Natural killer cell treated with Interleukin-12 subunit alpha and Interleukin-12 subunit beta and Interleukin-15 and Interleukin-18, amount 100 ng/mL, for 72 hours (primary cell): Measurements from ENCODE around the gene ARHGAP25. TPM values are rescaled to one million over a fixed set of nuclear protein-coding genes. Genes with fewer than 3 reads are reported as not detected.

Experiments used
- ATAC-seq, 2 donors: fragments of 150-1000 bp; cut with Tn5 transposase in 1 of 2; sonication (Bioruptor Pico), chemical (Tn5 transposase) in 1 of 2; 2 replicates each; pipeline ENCODE4 v1.10.0; 2021
- DNase-seq: peaks from one replicate; pipeline ENCODE4 v3.0.0; 2022; ENCODE audit warnings: low spot score
- H3K27ac Mint-ChIP-seq, 2 donors: 1 replicate in 1 of 2; 2 replicates in 1 of 2; pipeline ENCODE4 v1.8.0; 2022; ENCODE audit warnings: mixed read lengths in 2 of 2, mild to moderate bottlenecking in 1 of 2, moderate library complexity in 1 of 2
- H3K27me3 Mint-ChIP-seq, 2 donors: 1 replicate in 1 of 2; 2 replicates in 1 of 2; pipeline ENCODE4 v1.8.0; 2022; ENCODE audit warnings: mixed read lengths in 2 of 2
- H3K36me3 Mint-ChIP-seq: one replicate; pipeline ENCODE4 v1.8.0; 2022; ENCODE audit warnings: mixed read lengths
- H3K4me1 Mint-ChIP-seq, 2 donors: 1 replicate in 1 of 2; 2 replicates in 1 of 2; pipeline ENCODE4 v1.8.0; 2022; ENCODE audit warnings: low read depth in 2 of 2, mixed read lengths in 2 of 2, mild to moderate bottlenecking in 1 of 2
- H3K4me3 Mint-ChIP-seq: one replicate; pipeline ENCODE4 v1.8.0; 2022; ENCODE audit warnings: mixed read lengths
- H3K9me3 Mint-ChIP-seq: 2 replicates; pipeline ENCODE4 v1.8.0; 2022; ENCODE audit warnings: mixed read lengths
- total RNA-seq, 2 donors: library from RNA; stranded (reverse); gene quantifications; one replicate each; pipeline ENCODE4 v1.2.3, GENCODE V29; 2022

ARHGAP25 gene
- total RNA-seq = 100 to 1,000 TPM; 121 to 170 TPM

- H3K4me1 Mint-ChIP-seq = peaks cover 31 to 34% of the 10 kb centered on the region in 2 donors
- no peak within 1 kb of the TSS for H3K4me3 Mint-ChIP-seq
- H3K9me3 Mint-ChIP-seq = no peaks in the 10 kb centered on the region
- peaks cover 12 to 13% of the 10 kb centered on the region in 2 donors for H3K27me3 Mint-ChIP-seq
- peaks cover 4% of the 10 kb centered on the region for H3K36me3 Mint-ChIP-seq
- ATAC-seq (peak; percentile 79 to 82), DNase-seq (peak; percentile 72)
- H3K27ac Mint-ChIP-seq = no peak within 1 kb of the TSS
These were observed at the start of gene ARHGAP25 for GRCh38 chr2:68734688-68735525. ARHGAP25 (plus strand) TSS chr2:68734811; CDS start chr2:68735200, 389 bp downstream.

DNA sequence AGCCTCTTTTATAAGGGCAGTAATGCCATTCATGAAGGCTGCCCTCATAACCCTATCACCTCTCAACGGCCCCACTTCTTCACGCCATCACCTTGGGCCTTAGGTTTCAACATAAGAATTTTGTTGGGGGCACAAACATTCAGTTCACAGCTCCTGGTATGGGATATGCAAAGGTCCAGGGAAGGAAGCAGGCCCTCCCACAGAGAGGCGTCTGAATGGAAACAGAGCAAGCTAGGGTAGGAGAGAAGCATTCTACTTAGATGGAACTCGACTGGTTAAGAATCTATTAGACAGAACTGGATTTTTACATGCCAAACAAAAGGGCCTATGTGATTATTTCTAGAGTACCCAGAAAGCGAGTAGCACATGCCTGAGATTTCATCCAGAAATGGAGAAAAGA, 48.4 kb upstream of the ARHGAP25 start:
- DNase-seq (no peak), ATAC-seq (no peak)
- H3K4me3 Mint-ChIP-seq = no peak overlapping the region
- H3K36me3 Mint-ChIP-seq = no peaks in the 10 kb centered on the region
- peaks cover 15 to 21% of the 10 kb centered on the region in 2 donors for H3K4me1 Mint-ChIP-seq
- H3K27me3 Mint-ChIP-seq = peaks cover 9 to 15% of the 10 kb centered on the region in 2 donors
- H3K27ac Mint-ChIP-seq = no peak overlapping the region
- H3K9me3 Mint-ChIP-seq = no peaks in the 10 kb centered on the region

DNA sequence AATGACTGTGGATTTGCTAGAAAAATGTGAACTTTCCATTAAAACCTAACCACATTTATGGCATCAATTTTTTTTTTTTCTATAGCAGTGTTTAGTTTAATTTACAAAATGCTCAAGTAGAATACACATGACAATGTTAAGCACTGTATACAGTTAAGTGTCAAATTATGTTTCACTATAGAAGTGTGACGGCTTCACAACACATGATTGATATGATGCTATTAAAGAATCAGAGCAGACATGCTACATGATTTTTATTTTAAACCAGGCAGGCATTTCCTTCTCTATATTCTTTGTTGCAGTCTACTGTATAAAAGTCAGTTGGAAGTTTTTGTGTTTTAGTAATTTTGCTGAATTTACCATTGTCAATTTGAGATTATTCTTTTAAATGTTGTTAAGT, 47.6 kb upstream of the ARHGAP25 start:
- Mint-ChIP-seq H3K36me3 (no peaks in the 10 kb centered on the region), H3K27me3 (peaks cover 8 to 13% of the 10 kb centered on the region in 2 donors), H3K4me1 (peaks cover 15 to 21% of the 10 kb centered on the region in 2 donors), H3K27ac (no peak overlapping the region), H3K9me3 (no peaks in the 10 kb centered on the region), H3K4me3 (no peak overlapping the region)
- ATAC-seq (no peak), DNase-seq (no peak)

DNA sequence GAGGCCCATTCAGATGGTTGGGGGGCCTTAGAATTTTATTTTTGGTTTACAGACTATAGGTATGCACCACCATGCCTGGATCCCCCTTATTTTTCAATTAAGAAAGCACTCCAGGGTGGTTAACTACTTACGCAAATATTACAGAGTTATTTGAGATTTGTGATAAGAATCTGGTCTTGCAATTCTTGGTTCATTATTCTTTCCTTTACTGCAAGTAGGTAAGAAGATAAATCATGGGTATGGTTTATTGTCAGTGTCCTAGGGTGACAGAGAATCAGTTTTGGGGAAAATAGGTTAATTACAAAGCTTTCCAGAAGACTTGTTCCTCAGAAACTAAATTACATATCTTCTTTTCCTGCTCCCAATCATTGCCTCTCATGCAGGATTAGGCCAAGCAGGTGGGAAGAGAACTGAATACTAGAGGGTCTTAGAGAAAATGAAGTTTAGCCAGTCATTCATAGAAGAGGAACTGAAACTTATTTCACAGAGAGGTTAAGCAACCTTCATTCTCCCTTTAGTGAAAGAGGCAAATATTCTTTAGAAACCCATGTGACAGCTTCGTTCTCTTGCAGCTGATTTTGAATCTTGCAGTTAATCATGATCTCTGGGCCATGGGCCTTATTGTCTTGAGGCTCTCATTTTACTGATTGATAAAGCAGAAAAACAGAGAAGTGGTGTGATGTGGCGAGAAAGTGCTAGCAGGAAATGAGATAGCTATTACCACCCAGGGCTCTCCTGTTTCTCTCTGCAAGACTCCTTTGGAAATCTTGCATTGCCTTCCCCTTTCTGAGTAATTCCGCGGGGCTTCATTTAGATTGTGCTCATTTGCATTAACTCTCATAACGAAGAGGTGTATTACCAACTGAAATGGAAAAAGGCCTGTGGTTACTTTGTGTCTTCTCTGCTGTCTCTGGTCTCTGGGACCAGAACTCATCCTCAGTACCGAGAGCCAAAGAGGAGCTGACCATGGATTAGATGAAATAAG, 44.8 kb upstream of the ARHGAP25 start:
- Mint-ChIP-seq H3K27ac (peak overlapping the region; percentile 68 to 71), H3K4me1 (peaks cover 15 to 21% of the 10 kb centered on the region in 2 donors), H3K36me3 (no peaks in the 10 kb centered on the region), H3K9me3 (no peaks in the 10 kb centered on the region), H3K4me3 (peak overlapping the region; percentile 65), H3K27me3 (peaks cover 15 to 18% of the 10 kb centered on the region in 2 donors)
- no peak for DNase-seq
- ATAC-seq = peak; percentile 75 to 76

DNA sequence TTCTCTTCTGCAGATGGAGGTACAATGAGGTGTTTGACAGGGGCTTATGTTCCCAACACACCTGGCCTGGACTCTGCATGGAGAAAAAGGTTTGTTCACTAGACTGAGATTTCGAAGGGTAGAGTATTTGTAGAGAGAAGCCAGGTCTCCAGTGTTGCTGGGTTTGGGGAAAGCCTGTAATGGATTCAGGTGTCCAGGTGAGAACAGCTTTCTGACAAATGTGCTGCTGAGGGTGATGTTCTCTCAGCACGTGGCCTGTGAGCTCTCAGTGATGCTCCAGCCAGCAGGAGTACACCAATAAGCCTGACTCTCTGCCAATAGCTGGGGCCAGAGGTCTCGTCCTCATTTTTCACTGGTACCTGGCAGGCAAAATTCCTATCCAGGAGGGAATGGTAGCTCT, 43.8 kb upstream of the ARHGAP25 start:
- Mint-ChIP-seq H3K4me1 (peaks cover 15 to 21% of the 10 kb centered on the region in 2 donors), H3K27ac (peak overlapping the region; percentile 68 to 71), H3K36me3 (no peaks in the 10 kb centered on the region), H3K9me3 (no peaks in the 10 kb centered on the region), H3K27me3 (peaks cover 15 to 18% of the 10 kb centered on the region in 2 donors), H3K4me3 (no peak overlapping the region)
- ATAC-seq (no peak), DNase-seq (no peak)

- no peaks in the 10 kb centered on the region for H3K36me3 Mint-ChIP-seq
- DNase-seq = no peak
- H3K9me3 Mint-ChIP-seq = no peaks in the 10 kb centered on the region
- H3K4me1 Mint-ChIP-seq = peaks cover 15 to 21% of the 10 kb centered on the region in 2 donors
- ATAC-seq = no peak
- H3K4me3 Mint-ChIP-seq = no peak overlapping the region
- peaks cover 15 to 22% of the 10 kb centered on the region in 2 donors for H3K27me3 Mint-ChIP-seq
- no peak overlapping the region for H3K27ac Mint-ChIP-seq
These were observed 42.1 kb upstream of the ARHGAP25 start for GRCh38 chr2:68692511-68692910.

GRCh38 chr2:68693951-68694350, 40.7 kb upstream of the ARHGAP25 start:
- peaks cover 14 to 19% of the 10 kb centered on the region in 2 donors for H3K4me1 Mint-ChIP-seq
- DNase-seq (no peak), ATAC-seq (no peak)

DNA sequence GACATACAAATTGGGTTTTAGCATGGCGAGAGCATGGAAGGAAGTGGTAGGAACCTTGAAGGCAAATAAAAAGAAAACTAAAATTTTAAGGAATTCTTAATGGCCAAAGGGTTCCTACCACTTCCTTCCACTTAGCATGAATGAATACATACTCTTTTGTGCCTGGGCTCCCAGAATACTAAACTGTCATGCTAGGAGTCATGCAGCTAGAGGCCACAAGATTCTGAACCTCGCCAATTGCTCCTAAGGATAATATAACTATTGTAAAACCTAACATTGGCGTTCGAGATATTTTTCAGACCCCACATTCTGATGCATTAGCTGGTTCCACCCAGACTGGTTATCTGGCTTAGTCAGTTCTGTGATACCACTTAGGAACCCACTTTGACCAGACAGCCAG, 38.6 kb upstream of the ARHGAP25 start:
- H3K27ac Mint-ChIP-seq = no peak overlapping the region

More at GRCh38 chr2:68693951-68694350, 40.7 kb upstream of the ARHGAP25 start:
- Mint-ChIP-seq H3K36me3 (no peaks in the 10 kb centered on the region), H3K4me3 (no peak overlapping the region), H3K27me3 (peaks cover 17 to 27% of the 10 kb centered on the region in 2 donors), H3K9me3 (no peaks in the 10 kb centered on the region), H3K27ac (no peak overlapping the region)

GRCh38 chr2:68696554-68696953, 38.1 kb upstream of the ARHGAP25 start:
- Mint-ChIP-seq H3K4me1 (no peaks in the 10 kb centered on the region), H3K27me3 (peaks cover 35 to 36% of the 10 kb centered on the region in 2 donors), H3K4me3 (no peak overlapping the region), H3K9me3 (no peaks in the 10 kb centered on the region), H3K36me3 (peaks cover 12% of the 10 kb centered on the region), H3K27ac (no peak overlapping the region)
- no peak for ATAC-seq
- DNase-seq = no peak

More for the DNA sequence above, 38.6 kb upstream of the ARHGAP25 start:
- ATAC-seq (no peak), DNase-seq (no peak)
- peaks cover 12% of the 10 kb centered on the region for H3K36me3 Mint-ChIP-seq
- no peaks in the 10 kb centered on the region for H3K9me3 Mint-ChIP-seq
- no peak overlapping the region for H3K4me3 Mint-ChIP-seq
- H3K4me1 Mint-ChIP-seq = no peaks in the 10 kb centered on the region
- peaks cover 37% of the 10 kb centered on the region in 2 donors for H3K27me3 Mint-ChIP-seq

DNA sequence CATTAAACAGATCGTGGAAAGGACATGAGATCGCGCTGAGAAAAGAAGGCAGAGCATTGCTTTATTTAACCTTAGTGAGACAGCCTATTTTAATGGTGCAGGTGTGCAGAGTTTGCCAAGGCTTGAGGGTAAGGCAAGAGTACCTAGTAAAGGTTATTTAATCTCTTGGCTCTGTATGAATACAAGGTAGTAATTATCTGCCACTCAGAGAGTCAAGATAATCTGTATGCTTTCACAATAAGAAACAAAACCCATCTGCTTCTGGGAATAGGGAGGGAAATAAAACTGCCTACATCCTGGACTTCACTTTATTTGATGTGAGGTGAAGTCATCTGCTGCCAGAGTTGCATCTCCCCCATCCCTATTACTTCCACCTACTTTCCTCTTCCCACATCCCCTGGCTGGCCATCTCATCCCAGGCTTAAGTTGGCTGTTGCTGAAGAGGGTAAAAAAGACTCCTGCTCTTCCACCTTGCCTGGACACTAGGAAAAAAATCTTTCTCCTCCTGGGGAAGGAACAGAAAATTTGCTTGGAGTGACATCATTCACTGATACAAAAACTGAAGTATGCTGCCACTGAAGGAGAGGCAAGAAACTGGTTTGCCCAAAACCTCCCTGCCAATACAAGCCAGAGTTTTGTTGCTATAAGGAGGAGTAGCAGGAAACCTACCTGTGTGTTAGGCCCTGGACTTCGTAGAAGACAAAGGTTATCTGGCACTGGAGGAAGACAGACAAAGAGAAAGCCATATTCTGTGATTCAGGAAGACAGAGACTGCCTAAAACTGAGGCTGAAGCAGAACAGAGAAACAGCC, 35.8 kb upstream of the ARHGAP25 start:
- peaks cover 33 to 39% of the 10 kb centered on the region in 2 donors for H3K27me3 Mint-ChIP-seq
- no peak overlapping the region for H3K27ac Mint-ChIP-seq
- no peaks in the 10 kb centered on the region for H3K4me1 Mint-ChIP-seq
- H3K9me3 Mint-ChIP-seq = no peaks in the 10 kb centered on the region
- no peak overlapping the region for H3K4me3 Mint-ChIP-seq
- ATAC-seq = no peak
- peaks cover 12% of the 10 kb centered on the region for H3K36me3 Mint-ChIP-seq
- DNase-seq = no peak

DNA sequence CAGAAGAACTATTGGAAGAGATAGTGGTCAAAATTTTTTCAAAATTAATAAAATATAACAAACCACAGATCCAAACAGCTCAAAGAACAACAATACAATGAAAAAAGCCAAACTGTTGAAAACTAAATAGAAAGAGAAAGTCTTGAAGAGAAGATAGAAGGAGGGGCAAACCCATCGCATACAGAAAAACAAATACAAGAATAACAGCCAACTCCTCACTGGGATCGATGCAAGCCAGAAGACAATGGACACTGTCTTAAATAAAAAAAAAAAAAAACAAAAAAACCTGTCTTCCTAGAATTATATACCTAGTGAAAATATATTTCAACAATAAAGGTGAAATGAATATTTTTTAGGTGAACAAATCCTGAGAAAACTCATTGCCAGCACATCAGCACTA, 34.1 kb upstream of the ARHGAP25 start:
- DNase-seq (no peak), ATAC-seq (no peak)
- Mint-ChIP-seq H3K27ac (no peak overlapping the region), H3K27me3 (peaks cover 34 to 40% of the 10 kb centered on the region in 2 donors), H3K4me3 (no peak overlapping the region), H3K4me1 (no peaks in the 10 kb centered on the region), H3K36me3 (peaks cover 12% of the 10 kb centered on the region), H3K9me3 (no peaks in the 10 kb centered on the region)

DNA sequence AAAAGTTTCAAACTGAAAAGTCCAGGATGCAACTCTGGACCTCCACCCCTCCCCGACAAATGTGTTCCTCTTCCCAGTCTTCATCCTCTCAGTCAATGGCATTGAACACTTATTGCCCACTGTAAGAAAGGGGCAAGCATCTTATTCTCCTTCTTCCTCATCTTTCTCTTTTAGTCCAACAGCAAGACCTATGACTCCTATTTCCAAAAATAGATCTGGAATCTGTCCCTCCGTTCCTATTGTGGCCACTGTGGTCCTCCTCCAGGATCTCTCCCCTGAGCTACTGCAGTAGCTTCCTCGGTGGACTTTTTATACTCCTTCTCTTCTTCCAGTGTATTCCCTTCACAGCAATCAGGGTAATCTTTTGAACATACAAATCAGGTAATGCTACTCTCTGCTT, 28.0 kb upstream of the ARHGAP25 start:
- H3K27ac Mint-ChIP-seq = no peak overlapping the region
- no peak overlapping the region for H3K4me3 Mint-ChIP-seq
- H3K36me3 Mint-ChIP-seq = no peaks in the 10 kb centered on the region
- H3K27me3 Mint-ChIP-seq = peaks cover 35 to 50% of the 10 kb centered on the region in 2 donors
- DNase-seq (no peak), ATAC-seq (no peak)
- H3K9me3 Mint-ChIP-seq = no peaks in the 10 kb centered on the region
- H3K4me1 Mint-ChIP-seq = peaks cover 5 to 15% of the 10 kb centered on the region in 2 donors

- Mint-ChIP-seq H3K9me3 (no peaks in the 10 kb centered on the region), H3K4me3 (no peak overlapping the region), H3K36me3 (no peaks in the 10 kb centered on the region), H3K27me3 (peaks cover 47 to 53% of the 10 kb centered on the region in 2 donors), H3K4me1 (peaks cover 5 to 15% of the 10 kb centered on the region in 2 donors), H3K27ac (no peak overlapping the region)
- ATAC-seq (no peak), DNase-seq (no peak)
These were observed 26.0 kb upstream of the ARHGAP25 start for GRCh38 chr2:68708629-68709028.
